ENCODE measurements around the gene SLC6A8.

Gene SLC6A8

GRCh38 chrX:153653556-153653955, 34.2 kb upstream of the SLC6A8 start:
- no peak for DNase-seq (ENCODE audit: low read depth)
- H3K4me3 ChIP-seq (ENCODE audit: low read depth, low read length) = no peak overlapping the region
- TF ChIP-seq POLR2A (IDR thresholded peaks at IDR 0.05; ENCODE audit: extremely low read depth, insufficient read length) (no peak), MYC (IDR thresholded peaks at IDR 0.05; ENCODE audit: low read depth, low read length) (no peak), CTCF (IDR thresholded peaks at IDR 0.05; ENCODE audit: low read depth, low read length) (no peak)

GRCh38 chrX:153657161-153657560, 30.6 kb upstream of the SLC6A8 start:
- TF ChIP-seq POLR2A (IDR thresholded peaks at IDR 0.05; ENCODE audit: extremely low read depth, insufficient read length) (no peak), CTCF (IDR thresholded peaks at IDR 0.05; ENCODE audit: low read depth, low read length) (no peak), MYC (IDR thresholded peaks at IDR 0.05; ENCODE audit: low read depth, low read length) (no peak), MAX (IDR thresholded peaks at IDR 0.05; ENCODE audit: low read depth, low read length) (no peak)
- DNase-seq (ENCODE audit: low read depth) = no peak
- no peak overlapping the region for H3K4me3 ChIP-seq (ENCODE audit: low read depth, low read length)

GRCh38 chrX:153659268-153659667, 28.5 kb upstream of the SLC6A8 start:
- TF ChIP-seq MAX (IDR thresholded peaks at IDR 0.05; ENCODE audit: low read depth, low read length) = no peak
- TF ChIP-seq MYC (IDR thresholded peaks at IDR 0.05; ENCODE audit: low read depth, low read length) = no peak
- TF ChIP-seq POLR2A (IDR thresholded peaks at IDR 0.05; ENCODE audit: extremely low read depth, insufficient read length) = no peak
- no peak for TF ChIP-seq CTCF (IDR thresholded peaks at IDR 0.05; ENCODE audit: low read depth, low read length)
- no peak for DNase-seq (ENCODE audit: low read depth)
- no peak overlapping the region for H3K4me3 ChIP-seq (ENCODE audit: low read depth, low read length)

GRCh38 chrX:153662266-153662665, 25.5 kb upstream of the SLC6A8 start:
- peak; percentile 61 for DNase-seq (ENCODE audit: low read depth)
- TF ChIP-seq POLR2A (IDR thresholded peaks at IDR 0.05; ENCODE audit: extremely low read depth, insufficient read length) (no peak), MYC (IDR thresholded peaks at IDR 0.05; ENCODE audit: low read depth, low read length) (no peak), MAX (IDR thresholded peaks at IDR 0.05; ENCODE audit: low read depth, low read length) (no peak), CTCF (IDR thresholded peaks at IDR 0.05; ENCODE audit: low read depth, low read length) (peak; percentile 44)
- H3K4me3 ChIP-seq (ENCODE audit: low read depth, low read length) = no peak overlapping the region

GRCh38 chrX:153665726-153666306, 21.9 kb upstream of the SLC6A8 start:
- DNase-seq (ENCODE audit: low read depth) = no peak
- TF ChIP-seq MYC (IDR thresholded peaks at IDR 0.05; ENCODE audit: low read depth, low read length) = no peak
- no peak overlapping the region for H3K4me3 ChIP-seq (ENCODE audit: low read depth, low read length)

- no peak for DNase-seq (ENCODE audit: low read depth)
- H3K4me3 ChIP-seq (ENCODE audit: low read depth, low read length) = no peak overlapping the region
- TF ChIP-seq CTCF (IDR thresholded peaks at IDR 0.05; ENCODE audit: low read depth, low read length) (no peak), MYC (IDR thresholded peaks at IDR 0.05; ENCODE audit: low read depth, low read length) (no peak), POLR2A (IDR thresholded peaks at IDR 0.05; ENCODE audit: extremely low read depth, insufficient read length) (no peak), MAX (IDR thresholded peaks at IDR 0.05; ENCODE audit: low read depth, low read length) (no peak)
These were observed 20.3 kb upstream of the SLC6A8 start for GRCh38 chrX:153667281-153667955.
